CD4-positive, alpha-beta T cell treated with Interleukin-15 for 1 hour (primary cell): ENCODE results near the gene CCDC63.

Experiments used
- DNase-seq: peaks from one replicate; pipeline ENCODE4 v3.0.0-alpha.2; 2020

CCDC63 gene

GRCh38 chr12:110846615-110847566, at the start of gene CCDC63:
CCDC63 (plus strand) TSS chr12:110846987; CDS start chr12:110852955, 5,968 bp downstream.
- peak; percentile 23 for DNase-seq

- no peak for DNase-seq
Measured at GRCh38 chr12:110798461-110798860, 48.3 kb upstream of the CCDC63 start.

DNA sequence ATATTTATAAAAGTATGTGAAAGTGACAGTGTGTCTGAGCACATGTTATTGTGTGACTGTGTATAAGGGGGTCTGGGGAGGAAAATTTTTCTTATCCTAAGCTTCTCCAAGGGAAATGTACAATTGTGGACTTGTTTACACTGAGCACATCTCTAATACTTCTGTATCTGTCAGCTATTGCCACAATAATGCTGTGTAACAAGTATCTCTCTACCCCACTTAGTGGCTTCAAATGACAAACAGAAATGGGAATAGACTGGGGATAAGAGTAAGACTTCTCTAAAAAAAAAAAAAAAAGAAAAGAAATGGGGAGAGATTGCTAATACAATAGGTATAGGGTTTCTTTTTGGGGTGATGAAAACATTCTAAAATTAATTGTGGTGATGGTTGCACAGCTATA, 44.3 kb upstream of the CCDC63 start:
- DNase-seq: no peak

GRCh38 chr12:110804406-110804805, 42.4 kb upstream of the CCDC63 start:
- DNase-seq: no peak

- no peak for DNase-seq
Measured at GRCh38 chr12:110807640-110808039, 39.1 kb upstream of the CCDC63 start.

- no peak for DNase-seq
Measured at GRCh38 chr12:110809149-110809548, 37.6 kb upstream of the CCDC63 start.

DNA sequence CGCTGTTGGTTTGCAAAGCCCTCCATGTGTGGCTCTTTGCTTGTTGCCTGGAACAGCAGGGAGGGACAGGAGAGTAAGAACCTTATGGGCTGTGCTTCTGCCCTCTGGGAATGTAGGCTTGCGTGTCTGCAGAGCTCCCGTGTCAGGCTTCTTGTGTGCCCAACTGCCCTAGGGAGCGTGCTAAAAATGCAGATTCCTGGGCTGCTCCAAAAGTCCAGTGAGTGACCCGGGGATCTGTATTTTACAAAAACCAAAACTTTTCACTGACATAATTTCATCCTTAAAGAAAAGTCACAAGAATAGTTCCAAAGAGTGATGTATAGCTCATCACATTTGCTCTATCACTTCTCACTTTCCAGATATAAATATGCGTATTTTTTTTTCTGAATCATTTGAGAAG, 34.8 kb upstream of the CCDC63 start:
- DNase-seq: no peak

DNA sequence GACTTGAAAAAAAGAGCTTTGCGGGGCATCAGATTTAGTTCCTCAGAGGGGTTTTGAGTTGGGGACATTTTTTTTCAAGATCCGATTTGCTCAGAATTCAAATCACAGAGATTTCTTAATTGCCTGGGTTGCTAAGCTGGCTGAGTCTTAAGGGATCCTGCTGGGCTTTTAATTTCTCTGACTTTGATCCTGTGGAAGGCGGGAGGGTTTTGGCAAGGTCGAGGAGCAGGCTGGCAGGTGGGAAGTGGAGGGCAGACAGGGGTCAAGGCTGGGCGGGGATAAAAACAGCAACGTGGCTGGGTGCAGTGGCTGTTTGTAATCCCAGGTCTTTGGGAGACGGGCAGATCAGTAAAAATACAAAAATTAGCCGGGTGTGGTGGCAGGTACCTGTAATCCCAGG, 33.5 kb upstream of the CCDC63 start:
- no peak for DNase-seq

GRCh38 chr12:110813756-110814155, 33.0 kb upstream of the CCDC63 start:
- no peak for DNase-seq

DNA sequence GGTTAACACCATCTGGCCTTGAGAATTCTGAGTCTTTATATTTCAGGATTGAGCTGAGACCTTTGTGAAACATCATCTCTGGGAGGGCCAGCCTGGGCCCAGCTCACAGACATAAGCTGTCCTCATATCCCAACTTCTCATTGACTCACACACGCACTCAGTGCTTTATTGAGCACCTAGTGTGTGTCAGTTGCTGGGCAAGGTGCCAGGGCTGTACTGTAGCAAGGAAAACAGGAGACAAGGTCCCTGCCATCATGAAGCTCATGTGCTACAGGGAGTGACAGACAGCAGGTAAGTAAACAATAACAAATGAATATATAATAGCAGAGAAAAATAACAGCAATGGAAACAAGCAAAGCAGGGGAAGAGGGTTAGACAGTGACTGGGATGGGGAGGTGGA, 30.5 kb upstream of the CCDC63 start:
- no peak for DNase-seq

DNA sequence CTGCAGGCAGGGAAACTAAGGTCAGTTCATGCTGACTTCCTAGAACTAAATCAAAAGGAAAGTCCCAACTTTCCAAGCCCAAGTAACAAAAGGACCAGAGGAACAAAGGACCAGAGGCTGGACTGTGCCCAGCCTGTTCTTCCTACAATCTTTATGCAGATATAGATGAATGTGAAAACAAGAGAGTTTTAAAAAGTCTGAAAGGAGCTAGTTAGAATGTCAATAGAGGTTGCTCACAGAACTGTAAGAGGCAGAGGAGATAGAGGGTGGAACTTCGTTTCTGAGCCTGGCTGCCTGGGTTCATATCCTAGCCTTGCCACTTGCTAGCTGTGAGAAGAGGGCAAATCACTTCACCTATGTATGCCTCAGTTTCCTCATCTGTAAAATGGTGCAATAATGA, 30.0 kb upstream of the CCDC63 start:
- no peak for DNase-seq

GRCh38 chr12:110818511-110818910, 28.3 kb upstream of the CCDC63 start:
- DNase-seq: no peak

DNA sequence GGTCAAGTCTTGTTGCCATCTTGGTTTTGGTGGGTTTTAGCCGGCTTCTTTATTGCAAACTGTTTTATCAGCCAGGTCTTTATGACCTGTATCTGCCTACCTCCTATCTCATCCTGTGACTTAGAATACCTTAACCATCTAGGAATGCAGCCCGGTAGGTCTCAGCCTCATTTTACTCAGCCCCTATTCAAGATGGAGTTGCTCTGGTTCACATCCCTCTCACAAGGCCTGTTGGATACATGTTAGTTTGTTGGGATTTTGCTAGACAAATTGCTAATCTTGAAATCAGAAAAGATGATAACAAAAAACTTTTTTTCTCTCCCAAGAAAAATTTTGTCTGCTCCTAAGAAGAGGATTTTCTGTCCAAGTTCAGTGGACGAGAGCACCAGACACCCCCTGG, 27.6 kb upstream of the CCDC63 start:
- DNase-seq: no peak

DNA sequence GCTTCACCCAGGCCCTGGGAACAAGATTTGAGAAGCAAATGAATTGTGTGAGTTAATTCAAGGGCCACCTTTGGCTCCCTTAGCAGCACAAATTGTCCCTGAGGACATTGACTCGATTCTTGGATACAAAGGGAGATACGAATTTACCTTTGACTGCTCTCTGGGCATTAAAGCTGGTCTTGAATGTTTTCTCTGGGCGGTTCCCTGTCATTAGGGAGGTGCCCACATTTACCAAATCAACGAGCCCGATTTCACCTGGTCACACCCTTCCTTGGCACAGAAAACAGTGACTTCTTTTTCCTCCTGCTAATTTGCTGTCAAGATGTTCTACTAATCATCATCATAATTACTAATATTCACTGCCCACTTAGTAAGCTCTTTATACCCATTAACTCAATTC, 27.1 kb upstream of the CCDC63 start:
- no peak for DNase-seq

- DNase-seq: no peak
Measured at GRCh38 chr12:110821917-110822316, 24.9 kb upstream of the CCDC63 start.

DNA sequence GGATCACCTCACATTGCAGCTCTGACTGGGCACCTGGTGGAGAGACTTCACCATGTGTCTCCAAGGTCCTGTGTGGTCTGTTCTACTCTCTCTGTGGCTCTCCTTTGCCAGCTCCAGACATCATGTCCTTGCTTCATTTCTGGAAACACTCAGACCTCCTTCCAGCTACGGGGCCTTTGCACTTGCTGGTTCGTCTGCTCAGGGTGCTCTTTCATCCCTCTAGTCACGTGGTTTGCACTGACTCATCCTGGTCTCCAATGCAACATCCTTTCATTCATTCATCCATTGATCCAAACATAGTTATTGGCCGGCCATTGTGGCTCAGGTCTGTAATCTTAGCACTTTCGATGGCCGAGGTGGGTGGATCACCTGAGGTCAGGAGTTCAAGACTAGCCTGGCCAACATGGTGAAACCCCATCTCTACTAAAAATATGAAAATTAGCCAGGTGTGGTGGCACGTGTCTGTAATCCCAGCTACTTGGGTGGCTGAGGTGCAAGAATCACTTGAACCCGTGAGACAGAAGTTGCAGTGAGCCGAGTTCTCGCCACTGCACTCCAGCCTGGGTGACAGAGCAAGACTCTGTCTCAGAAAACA, 23.9 kb upstream of the CCDC63 start:
- DNase-seq: no peak

GRCh38 chr12:110824342-110824741, 22.4 kb upstream of the CCDC63 start:
- no peak for DNase-seq

DNA sequence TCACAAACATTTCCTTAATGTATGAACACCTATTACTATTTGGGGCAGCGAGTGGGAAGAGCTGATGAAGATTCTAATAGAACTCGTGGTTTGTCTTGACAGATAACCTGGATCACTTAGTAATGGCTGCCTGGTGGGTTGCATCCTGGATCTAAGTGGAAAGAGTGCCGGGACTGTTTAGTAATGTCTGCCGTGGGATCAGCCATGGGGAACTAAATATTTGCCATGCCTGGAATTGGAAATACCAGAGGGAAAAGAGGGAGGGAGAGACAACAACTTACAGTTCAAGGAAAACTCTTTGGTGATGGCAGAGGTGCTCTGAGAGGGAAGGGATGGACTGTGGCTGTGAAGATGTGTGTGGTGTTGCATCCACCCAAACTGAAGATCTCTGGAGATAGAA, 21.3 kb upstream of the CCDC63 start:
- DNase-seq: no peak

GRCh38 chr12:110826592-110827200, 20.1 kb upstream of the CCDC63 start:
- DNase-seq: peak; percentile 81

GRCh38 chr12:110829308-110829707, 17.5 kb upstream of the CCDC63 start:
- DNase-seq: no peak

DNA sequence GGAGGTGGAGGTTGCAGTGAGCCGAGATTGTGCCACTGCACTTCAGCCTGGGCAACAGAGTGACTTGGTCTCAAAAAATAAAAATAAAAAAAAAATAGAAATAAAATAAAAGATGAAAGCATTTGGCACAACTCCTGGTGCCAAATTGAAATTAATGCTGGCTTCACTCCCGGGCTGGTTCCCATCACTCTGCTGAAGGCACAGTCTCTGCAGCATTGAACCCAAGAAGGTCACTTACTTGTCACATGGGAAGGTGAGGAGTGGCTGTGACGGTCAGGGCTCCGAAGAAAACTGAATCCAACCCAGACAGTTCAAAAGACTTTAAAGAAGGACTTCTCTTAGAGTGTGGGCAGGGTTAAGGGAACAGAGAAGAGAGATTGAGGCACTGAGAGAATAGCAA, 10.5 kb upstream of the CCDC63 start:
- no peak for DNase-seq

DNA sequence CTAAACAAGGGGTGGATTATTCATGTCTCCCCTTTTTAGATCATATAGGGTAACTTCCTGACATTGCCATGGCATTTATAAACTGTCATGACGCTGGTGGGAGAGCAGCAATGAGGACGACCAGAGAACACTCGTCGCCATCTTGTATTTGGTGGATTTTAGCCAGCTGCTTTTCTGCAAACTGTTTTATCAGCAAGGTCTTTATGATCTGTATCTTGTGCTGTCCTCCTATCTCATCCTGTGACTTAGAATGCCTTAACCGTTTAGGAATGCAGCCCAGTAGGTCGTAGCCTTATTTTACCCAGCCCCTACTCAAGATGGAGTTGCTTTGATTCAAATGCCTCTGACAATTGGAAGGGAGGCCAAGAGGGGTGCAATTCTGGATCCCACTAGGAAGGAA, 5.8 kb upstream of the CCDC63 start:
- DNase-seq: no peak

DNA sequence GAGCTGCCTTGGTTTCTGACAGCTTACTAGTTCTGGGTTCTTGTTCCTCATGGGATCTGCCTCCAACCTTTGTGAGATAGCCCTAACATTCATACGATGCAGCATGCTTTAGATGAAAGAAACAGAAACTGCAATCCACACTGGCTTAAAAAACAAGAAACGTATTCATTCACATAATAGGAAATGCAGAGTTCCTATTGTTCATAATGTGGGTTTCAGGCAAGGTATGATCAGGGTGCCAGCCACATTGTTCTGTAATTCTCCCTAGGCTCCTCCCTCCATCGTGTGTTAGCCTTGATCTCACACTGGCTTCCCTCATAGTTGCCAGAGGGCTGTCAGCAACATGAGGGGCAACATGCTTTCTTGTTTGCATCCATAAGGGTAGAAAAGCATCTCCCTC, 2.7 kb upstream of the CCDC63 start:
- DNase-seq: no peak
